HCT116 (cell line): Measurements from ENCODE around the gene TASP1. TPM values are rescaled to one million over a fixed set of nuclear protein-coding genes. Genes with fewer than 3 reads are reported as not detected.

Experiments
- ATAC-seq: fragments of 200-7000 bp; cut with Tn5 transposase; 2 replicates; pipeline ENCODE4 v1.9.1; 2020; ENCODE audit warnings: mild to moderate bottlenecking, moderate library complexity
- BruUV-seq: library from RNA; stranded (reverse); fragments of 400-500 nt; replicated peaks from 2 replicates; lab custom pipeline; 2021; lab: Mats Ljungman, UMichigan
- CTCF ChIA-PET: fragments of 300-600 bp; sonication (Branson Sonifier 250); formaldehyde crosslinking; loops from one replicate; lab custom pipeline; 2021; ENCODE audit warnings: antibody characterized with exemption; lab: Charles Lee
- POLR2A ChIA-PET: fragments of 300-600, 350-600 bp; sonication (Branson Sonifier 250); formaldehyde crosslinking; loops from one replicate; lab custom pipeline; 2021; ENCODE audit warnings: antibody characterized with exemption; lab: Charles Lee
- RAD21 ChIA-PET, 2 experiments: fragments of 300-600 bp; sonication (Branson Sonifier 250); formaldehyde crosslinking; loops; one replicate each; lab custom pipeline; 2023; ENCODE audit warnings: low total read pairs in 2 of 2; ENCODE audit not compliant: uncharacterized antibody in 2 of 2, unreplicated experiment in 2 of 2, low non-redundant PET in 1 of 2; lab: Charles Lee
- DNase-seq: peaks from one replicate; pipeline ENCODE4 v3.0.0-alpha.2; 2010; ENCODE audit warnings: low read depth, low spot score
- H2AFZ ChIP-seq: fragments of 200-600 bp; shearing (Covaris generic), sonication (generic); 2 replicates; pipeline ENCODE4 v1.6.1; 2017; ENCODE audit warnings: low read depth, mixed run types, mixed read lengths, antibody characterized with exemption, low read length; ENCODE audit not compliant: poor library complexity, severe bottlenecking
- H3K27ac ChIP-seq: 2 replicates; pipeline ENCODE4 v1.5.1; 2012; ENCODE audit warnings: low read depth, low read length
- H3K27me3 ChIP-seq: fragments of 200-600 bp; sonication (generic); 2 replicates; pipeline ENCODE4 v1.6.1; 2016; ENCODE audit warnings: mixed run types, low read length, mixed read lengths; ENCODE audit not compliant: insufficient read depth
- H3K36me3 ChIP-seq, 2 experiments: fragments of 200-500 bp in 1 of 2; fragments of 200-600 bp in 1 of 2; sonication (Bioruptor generic) in 1 of 2; sonication (generic) in 1 of 2; 2 replicates each; pipeline versions ENCODE4 v1.5.1 to v1.6.1; 2014 to 2016; ENCODE audit warnings: low read length in 2 of 2, inconsistent platforms in 1 of 2, mixed read lengths in 1 of 2, mixed run types in 1 of 2; ENCODE audit not compliant: insufficient read depth in 2 of 2, control insufficient read depth in 1 of 2
- H3K4me1 ChIP-seq, 2 experiments: fragments of 200-600 bp in 1 of 2; sonication (generic) in 1 of 2; 2 replicates each; pipeline versions ENCODE4 v1.5.1 to v1.6.1; 2012 to 2017; ENCODE audit warnings: low read length in 2 of 2, inconsistent platforms in 1 of 2, mild to moderate bottlenecking in 1 of 2, mixed read lengths in 1 of 2, mixed run types in 1 of 2, moderate library complexity in 1 of 2; ENCODE audit not compliant: insufficient read depth in 2 of 2, control insufficient read depth in 1 of 2
- H3K4me2 ChIP-seq: fragments of 200-600 bp; sonication (generic); 2 replicates; pipeline ENCODE4 v1.6.1; 2017; ENCODE audit warnings: mixed run types, low read length, mixed read lengths
- H3K4me3 ChIP-seq, 2 experiments: fragments of 200-600 bp in 1 of 2; sonication (generic) in 1 of 2; replicated peaks in 1 of 2; 2 replicates each; pipeline ENCODE4 v1.5.1; 2011 to 2016; ENCODE audit warnings: low read length in 2 of 2, control low read depth in 1 of 2, low read depth in 1 of 2, mild to moderate bottlenecking in 1 of 2, mixed read lengths in 1 of 2, mixed run types in 1 of 2
- H3K79me2 ChIP-seq: fragments of 200-600 bp; sonication (generic); 2 replicates; pipeline ENCODE4 v1.6.1; 2017; ENCODE audit warnings: mild to moderate bottlenecking, mixed run types, low read length, moderate library complexity, mixed read lengths; ENCODE audit not compliant: insufficient read depth
- H3K9ac ChIP-seq: fragments of 200-600 bp; sonication (generic); 2 replicates; pipeline ENCODE4 v1.6.1; 2016; ENCODE audit warnings: low read length, mixed read lengths
- H3K9me2 ChIP-seq: fragments of 200-600 bp; sonication (generic), shearing (Covaris generic); 2 replicates; pipeline ENCODE4 v1.6.1; 2017; ENCODE audit warnings: mixed run types, mild to moderate bottlenecking, moderate library complexity; ENCODE audit not compliant: insufficient read depth
- H3K9me3 ChIP-seq, 2 experiments: fragments of 200-500 bp in 1 of 2; fragments of 200-600 bp in 1 of 2; sonication (Bioruptor generic) in 1 of 2; sonication (generic) in 1 of 2; 2 replicates each; pipeline ENCODE4 v1.6.1; 2014 to 2017; ENCODE audit warnings: low read length in 2 of 2, mixed read lengths in 2 of 2, inconsistent platforms in 1 of 2, low read depth in 1 of 2, mild to moderate bottlenecking in 1 of 2, mixed run types in 1 of 2, moderate library complexity in 1 of 2; ENCODE audit not compliant: control insufficient read depth in 1 of 2, insufficient read depth in 1 of 2
- H4K20me1 ChIP-seq: fragments of 200-600 bp; sonication (generic), shearing (Covaris generic); 2 replicates; pipeline ENCODE4 v1.6.1; 2017; ENCODE audit warnings: mixed run types, mild to moderate bottlenecking, moderate library complexity; ENCODE audit not compliant: insufficient read depth
- CEBPB ChIP-seq: IDR thresholded peaks from 2 replicates; pipeline ENCODE4 v1.6.1; 2012; ENCODE audit warnings: low read depth
- CTCF ChIP-seq, 3 experiments: fragments of 200-600 bp in 1 of 3; sonication (generic) in 1 of 3; IDR thresholded peaks in 2 of 3; conservative IDR thresholded peaks in 1 of 3; 2 replicates each; pipeline ENCODE4 v1.5.1; 2012 to 2017; ENCODE audit warnings: low read depth in 2 of 3, low read length in 2 of 3, antibody characterized with exemption in 1 of 3, borderline replicate concordance in 1 of 3, control low read depth in 1 of 3, mild to moderate bottlenecking in 1 of 3, mixed read lengths in 1 of 3, mixed run types in 1 of 3, moderate library complexity in 1 of 3; ENCODE audit not compliant: insufficient read depth in 1 of 3
- EGR1 ChIP-seq: IDR thresholded peaks from 2 replicates; pipeline ENCODE4 v1.6.1; 2012; ENCODE audit warnings: low read depth
- ELF1 ChIP-seq: IDR thresholded peaks from 2 replicates; pipeline ENCODE4 v1.6.1; 2012; ENCODE audit warnings: low read depth, borderline replicate concordance
- EZH2phosphoT487 ChIP-seq: fragments of 200-600 bp; IDR thresholded peaks from 2 replicates; pipeline ENCODE4 v1.6.1; 2018; ENCODE audit warnings: antibody characterized with exemption, borderline replicate concordance
- FOSL1 ChIP-seq: IDR thresholded peaks from 2 replicates; pipeline ENCODE4 v1.6.1; 2012; ENCODE audit warnings: low read depth
- JUND ChIP-seq: IDR thresholded peaks from 2 replicates; pipeline ENCODE4 v1.6.1; 2012
- POLR2A ChIP-seq: IDR thresholded peaks from 2 replicates; pipeline ENCODE4 v1.7.0; 2011; ENCODE audit warnings: borderline replicate concordance; ENCODE audit not compliant: insufficient read depth, insufficient read length; ENCODE audit errors: extremely low read depth
- POLR2AphosphoS5 ChIP-seq: IDR thresholded peaks from 2 replicates; pipeline ENCODE4 v1.6.1; 2011; ENCODE audit warnings: mild to moderate bottlenecking, low read depth, low read length, moderate library complexity
- RAD21 ChIP-seq: IDR thresholded peaks from 2 replicates; pipeline ENCODE4 v1.6.1; 2012; ENCODE audit warnings: low read depth, mild to moderate bottlenecking
- SIN3A ChIP-seq: IDR thresholded peaks from 2 replicates; pipeline ENCODE4 v1.6.1; 2012; ENCODE audit warnings: low read depth
- TCF7L2 ChIP-seq: IDR thresholded peaks from 2 replicates; pipeline ENCODE4 v1.7.0; 2011; ENCODE audit warnings: borderline replicate concordance, inconsistent platforms; ENCODE audit not compliant: insufficient read depth, insufficient read length; ENCODE audit errors: extremely low read depth
- YY1 ChIP-seq: IDR thresholded peaks from 2 replicates; pipeline ENCODE4 v1.6.1; 2011; ENCODE audit warnings: low read length, low read depth, moderate library complexity, mild to moderate bottlenecking; ENCODE audit not compliant: insufficient replicate concordance; ENCODE audit errors: extremely low read depth
- ZFX ChIP-seq: fragments of 450-650 bp; IDR thresholded peaks from 2 replicates; pipeline ENCODE4 v1.6.1; 2017
- intact Hi-C: fragments of 100-400 bp; cut with micrococcal nuclease; formaldehyde crosslinking; loops from 2 replicates; pipeline ENCODE4 v1.10.0; 2022
- total RNA-seq: library from RNA; stranded (reverse); gene quantifications from one replicate; pipeline ENCODE4 v1.2.1, GENCODE V29; 2021; ENCODE audit not compliant: unreplicated experiment
- TF ChIP-seq, protein P1 (sequence below): IDR thresholded peaks from 2 replicates; pipeline ENCODE4 v1.6.1; 2012
- TF ChIP-seq, protein P2 (sequence below): IDR thresholded peaks from 2 replicates; pipeline ENCODE4 v1.6.1; 2012; ENCODE audit warnings: low read depth
- TF ChIP-seq, protein P3 (sequence below): IDR thresholded peaks from 2 replicates; pipeline ENCODE4 v1.6.1; 2012

TASP1 gene
- total RNA-seq, 1 experiment from 2014 or later: 19.1 TPM

GRCh38 chr20:13525225-13525940 lies 113.3 kb downstream of the TASP1 start:
- no peak for DNase-seq
- ChIA-PET CTCF (interaction anchor here (1.2 kb wide), 1 partner anchor 21 kb away, joined by 3 read pairs; no protein-coding TSS in a partner anchor), RAD21 (no interaction called here), POLR2A (no interaction called here)
- Histone ChIP-seq H3K4me1 (peaks cover 4 to 14% of the 10 kb centered on the region in 2 experiments; a peak in 3 of 4 replicates), H3K27me3 (no peaks in the 10 kb centered on the region), H4K20me1 (no peaks in the 10 kb centered on the region), H3K27ac (no peak overlapping the region), H3K36me3 (no peaks in the 10 kb centered on the region), H3K79me2 (no peaks in the 10 kb centered on the region), H3K9ac (no peak overlapping the region), H3K4me3 (no peak overlapping the region), H3K4me2 (peak overlapping the region; percentile 34), H2AFZ (no peak overlapping the region), H3K9me3 (no peaks in the 10 kb centered on the region), H3K9me2 (no peaks in the 10 kb centered on the region)
- intact Hi-C loops: no loop called here
- ATAC-seq: peak; percentile 57; the same call in 1 of the 2 replicates
- no TSS peak for BruUV-seq
- TF ChIP-seq ZFX (no peak), YY1 (no peak), EZH2phosphoT487 (no peak), JUND (no peak), FOSL1 (no peak), RAD21 (no peak), CTCF (IDR thresholded peaks at IDR 0.05 in 2 of 3, conservative IDR thresholded peaks at IDR 0.05 in 1 of 3; ENCODE audit: borderline replicate concordance in 1 of 3, insufficient read depth in 1 of 3, low read depth in 2 of 3, low read length in 2 of 3) (no peak), POLR2AphosphoS5 (no peak), TCF7L2 (no peak), ELF1 (no peak), POLR2A (no peak), SIN3A (no peak), EGR1 (no peak), CEBPB (no peak)
- TF ChIP-seq, protein P1, sequence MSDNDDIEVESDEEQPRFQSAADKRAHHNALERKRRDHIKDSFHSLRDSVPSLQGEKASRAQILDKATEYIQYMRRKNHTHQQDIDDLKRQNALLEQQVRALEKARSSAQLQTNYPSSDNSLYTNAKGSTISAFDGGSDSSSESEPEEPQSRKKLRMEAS: no peak
- TF ChIP-seq, protein P2, sequence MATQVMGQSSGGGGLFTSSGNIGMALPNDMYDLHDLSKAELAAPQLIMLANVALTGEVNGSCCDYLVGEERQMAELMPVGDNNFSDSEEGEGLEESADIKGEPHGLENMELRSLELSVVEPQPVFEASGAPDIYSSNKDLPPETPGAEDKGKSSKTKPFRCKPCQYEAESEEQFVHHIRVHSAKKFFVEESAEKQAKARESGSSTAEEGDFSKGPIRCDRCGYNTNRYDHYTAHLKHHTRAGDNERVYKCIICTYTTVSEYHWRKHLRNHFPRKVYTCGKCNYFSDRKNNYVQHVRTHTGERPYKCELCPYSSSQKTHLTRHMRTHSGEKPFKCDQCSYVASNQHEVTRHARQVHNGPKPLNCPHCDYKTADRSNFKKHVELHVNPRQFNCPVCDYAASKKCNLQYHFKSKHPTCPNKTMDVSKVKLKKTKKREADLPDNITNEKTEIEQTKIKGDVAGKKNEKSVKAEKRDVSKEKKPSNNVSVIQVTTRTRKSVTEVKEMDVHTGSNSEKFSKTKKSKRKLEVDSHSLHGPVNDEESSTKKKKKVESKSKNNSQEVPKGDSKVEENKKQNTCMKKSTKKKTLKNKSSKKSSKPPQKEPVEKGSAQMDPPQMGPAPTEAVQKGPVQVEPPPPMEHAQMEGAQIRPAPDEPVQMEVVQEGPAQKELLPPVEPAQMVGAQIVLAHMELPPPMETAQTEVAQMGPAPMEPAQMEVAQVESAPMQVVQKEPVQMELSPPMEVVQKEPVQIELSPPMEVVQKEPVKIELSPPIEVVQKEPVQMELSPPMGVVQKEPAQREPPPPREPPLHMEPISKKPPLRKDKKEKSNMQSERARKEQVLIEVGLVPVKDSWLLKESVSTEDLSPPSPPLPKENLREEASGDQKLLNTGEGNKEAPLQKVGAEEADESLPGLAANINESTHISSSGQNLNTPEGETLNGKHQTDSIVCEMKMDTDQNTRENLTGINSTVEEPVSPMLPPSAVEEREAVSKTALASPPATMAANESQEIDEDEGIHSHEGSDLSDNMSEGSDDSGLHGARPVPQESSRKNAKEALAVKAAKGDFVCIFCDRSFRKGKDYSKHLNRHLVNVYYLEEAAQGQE: no peak
- TF ChIP-seq, protein P3, sequence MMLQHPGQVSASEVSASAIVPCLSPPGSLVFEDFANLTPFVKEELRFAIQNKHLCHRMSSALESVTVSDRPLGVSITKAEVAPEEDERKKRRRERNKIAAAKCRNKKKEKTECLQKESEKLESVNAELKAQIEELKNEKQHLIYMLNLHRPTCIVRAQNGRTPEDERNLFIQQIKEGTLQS: no peak
